Sigmoid colon (tissue), 7 donors: ENCODE results near the gene MAGI2. TPM values are rescaled to one million over a fixed set of nuclear protein-coding genes. Genes with fewer than 3 reads are reported as not detected.
"Not testable (repeated sequence)": the region's sequence is repeated elsewhere in the genome, so short reads cannot be mapped to it uniquely, and the experiment has no call there.

ENCODE experiments used
- DNase-seq: peaks from one replicate; pipeline ENCODE4 v3.0.0-alpha.2; 2019
- H3K27ac ChIP-seq, 4 donors: fragments of 200-600 bp; sonication (generic); one replicate each; pipeline ENCODE4 v1.5.1; 2016 to 2019; ENCODE audit warnings: mild to moderate bottlenecking in 1 of 4
- H3K27me3 ChIP-seq, 3 donors: fragments of 200-600 bp; sonication (generic); one replicate each; pipeline ENCODE4 v1.5.1; 2019; ENCODE audit warnings: mild to moderate bottlenecking in 1 of 3
- H3K36me3 ChIP-seq, 4 donors: fragments of 200-600 bp; sonication (generic); one replicate each; pipeline ENCODE4 v1.5.1; 2016 to 2019
- H3K4me1 ChIP-seq, 4 donors: fragments of 200-600 bp; sonication (generic); one replicate each; pipeline ENCODE4 v1.5.1; 2017 to 2019
- H3K4me3 ChIP-seq, 4 donors: fragments of 200-600 bp; sonication (generic); one replicate each; pipeline ENCODE4 v1.5.1; 2017 to 2019; ENCODE audit warnings: mild to moderate bottlenecking in 2 of 4, moderate library complexity in 1 of 4
- H3K9me3 ChIP-seq, 4 donors: fragments of 200-600 bp in 3 of 4; sonication (generic) in 3 of 4; one replicate each; pipeline versions ENCODE4 v1.5.1 to v1.6.1; 2013 to 2019
- EP300 ChIP-seq, 4 donors: sonication (generic); formaldehyde crosslinking; IDR thresholded peaks; one replicate each; pipeline ENCODE4 v1.6.1; 2017; ENCODE audit warnings: antibody characterized with exemption in 4 of 4
- POLR2A ChIP-seq, 2 donors: fragments of 450-650 bp; IDR thresholded peaks; one replicate each; pipeline ENCODE4 v1.6.1; 2016; ENCODE audit warnings: antibody characterized with exemption in 2 of 2, mild to moderate bottlenecking in 2 of 2, moderate library complexity in 2 of 2
- POLR2AphosphoS5 ChIP-seq, 4 donors: sonication (generic); formaldehyde crosslinking; IDR thresholded peaks; one replicate each; pipeline ENCODE4 v1.6.1; 2017; ENCODE audit warnings: antibody characterized with exemption in 4 of 4
- WGBS, 2 donors: extraction: QIAGEN DNeasy Blood & Tissue Kit; methylation state at CpG; one replicate each; pipeline ENCODE4 v1.1.7; 2013; 5-methylcytosine and 5-hydroxymethylcytosine counted together
- intact Hi-C: fragments of 100-400 bp; cut with DNase I; formaldehyde crosslinking; loops from one replicate; pipeline ENCODE4 v1.15.1; 2023
- polyA plus RNA-seq, 3 donors: library from polyadenylated mRNA; stranded (reverse); fragments of 200-250 nt; gene quantifications; one replicate each; pipeline ENCODE4 v1.2.3, GENCODE V29; 2013
- total RNA-seq, 4 donors: library from RNA; depleted of rRNA; stranded (reverse); fragments of >200 nt; gene quantifications; one replicate each; pipeline ENCODE4 v1.1.0, GENCODE V29; 2016
- TF ChIP-seq, protein P1 (sequence below), 4 experiments: fragments of 450-650 bp in 3 of 4; fragments of 200-600 bp in 1 of 4; IDR thresholded peaks; one replicate each; pipeline ENCODE4 v1.5.1; 2016 to 2019; ENCODE audit warnings: antibody characterized with exemption in 4 of 4, mild to moderate bottlenecking in 3 of 4, moderate library complexity in 2 of 4
- donor health status: healthy with polysubstance abuse.
- donor health status: Bipolar disorder and iron deficiency.
- donor health status: healthy.

MAGI2 gene
- total and polyA plus RNA-seq, 7 donors: 0.69 to 26.9 (median 14.7) TPM

DNA sequence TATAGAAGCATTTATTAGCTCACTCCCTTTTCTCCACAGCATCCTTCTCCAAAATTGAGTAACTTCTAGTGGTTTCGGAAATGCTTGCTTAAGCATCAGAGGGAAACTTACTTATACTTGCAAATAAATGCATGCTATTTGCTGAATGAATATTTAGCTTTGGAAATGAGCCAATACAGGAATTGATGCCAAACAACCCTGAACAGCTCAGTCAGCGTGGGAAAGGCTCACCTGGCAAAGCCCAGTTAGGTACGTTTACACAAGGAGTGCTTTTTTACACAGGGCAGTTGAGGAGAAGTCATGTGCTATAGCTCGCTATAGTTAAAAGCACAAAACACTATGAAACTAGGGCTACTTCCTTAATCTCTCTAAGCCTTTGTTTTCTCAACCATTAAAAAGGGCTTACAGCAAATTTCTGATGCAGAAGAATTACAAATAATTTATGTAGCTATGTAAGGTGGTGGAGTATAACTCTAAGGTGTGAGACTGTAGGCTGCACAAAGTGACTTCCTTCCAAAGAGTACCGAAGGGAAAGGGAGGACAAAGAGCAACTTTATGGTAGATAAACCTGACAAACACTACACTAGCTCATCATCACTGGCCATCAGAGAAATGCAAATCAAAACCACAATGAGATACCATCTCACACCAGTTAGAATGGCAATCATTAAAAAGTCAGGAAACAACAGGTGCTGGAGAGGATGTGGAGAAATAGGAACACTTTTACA lies 1156.7 kb downstream of the MAGI2 start:
- Histone ChIP-seq H3K27me3 (no peaks in the 10 kb centered on the region), H3K4me3 (no peak overlapping the region), H3K36me3 (no peaks in the 10 kb centered on the region), H3K27ac (no peak overlapping the region), H3K9me3 (no peaks in the 10 kb centered on the region), H3K4me1 (no peaks in the 10 kb centered on the region)
- TF ChIP-seq POLR2A (IDR thresholded peaks at IDR 0.05) (no peak), EP300 (IDR thresholded peaks at IDR 0.05) (no peak), POLR2AphosphoS5 (IDR thresholded peaks at IDR 0.05) (no peak)
- intact Hi-C loops: no loop called here
- no peak for DNase-seq
- WGBS, 2 donors: 27 to 64% methylated on average over 5 of the region's 5 CpGs

DNA sequence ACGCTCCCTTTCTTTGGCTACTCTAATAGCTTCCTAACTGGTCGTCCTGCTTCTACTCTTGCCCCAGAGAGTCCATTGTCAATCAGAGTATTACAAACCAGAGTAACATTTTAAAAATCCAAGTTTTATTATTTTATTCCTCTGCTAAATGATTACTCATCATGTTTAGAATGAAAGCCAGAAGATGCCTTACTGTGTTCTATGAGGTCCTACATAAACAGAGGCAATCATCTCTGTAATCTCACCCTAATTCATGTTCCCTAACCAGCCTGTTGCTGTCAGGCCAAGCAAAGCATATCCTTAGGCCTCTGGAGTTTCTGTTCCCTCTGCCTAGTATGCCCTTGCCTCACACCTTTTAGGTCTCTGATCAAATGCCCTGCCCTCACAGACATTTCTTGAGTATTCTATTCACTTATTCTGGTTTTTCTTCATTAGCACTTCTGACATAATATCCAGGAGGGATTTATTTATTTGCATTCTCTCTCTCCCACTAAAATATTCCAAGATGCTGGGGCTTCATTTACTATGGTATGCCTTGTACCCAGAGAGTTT lies 1157.3 kb downstream of the MAGI2 start:
- Histone ChIP-seq H3K27me3 (no peaks in the 10 kb centered on the region), H3K4me1 (no peaks in the 10 kb centered on the region), H3K4me3 (no peak overlapping the region), H3K27ac (no peak overlapping the region), H3K36me3 (no peaks in the 10 kb centered on the region), H3K9me3 (no peaks in the 10 kb centered on the region)
- 82 to 86% methylated on average over 2 of the region's 2 CpGs for WGBS, 2 donors
- no peak for DNase-seq
- intact Hi-C loops: no loop called here
- TF ChIP-seq EP300 (IDR thresholded peaks at IDR 0.05): no peak
- TF ChIP-seq, protein P1, sequence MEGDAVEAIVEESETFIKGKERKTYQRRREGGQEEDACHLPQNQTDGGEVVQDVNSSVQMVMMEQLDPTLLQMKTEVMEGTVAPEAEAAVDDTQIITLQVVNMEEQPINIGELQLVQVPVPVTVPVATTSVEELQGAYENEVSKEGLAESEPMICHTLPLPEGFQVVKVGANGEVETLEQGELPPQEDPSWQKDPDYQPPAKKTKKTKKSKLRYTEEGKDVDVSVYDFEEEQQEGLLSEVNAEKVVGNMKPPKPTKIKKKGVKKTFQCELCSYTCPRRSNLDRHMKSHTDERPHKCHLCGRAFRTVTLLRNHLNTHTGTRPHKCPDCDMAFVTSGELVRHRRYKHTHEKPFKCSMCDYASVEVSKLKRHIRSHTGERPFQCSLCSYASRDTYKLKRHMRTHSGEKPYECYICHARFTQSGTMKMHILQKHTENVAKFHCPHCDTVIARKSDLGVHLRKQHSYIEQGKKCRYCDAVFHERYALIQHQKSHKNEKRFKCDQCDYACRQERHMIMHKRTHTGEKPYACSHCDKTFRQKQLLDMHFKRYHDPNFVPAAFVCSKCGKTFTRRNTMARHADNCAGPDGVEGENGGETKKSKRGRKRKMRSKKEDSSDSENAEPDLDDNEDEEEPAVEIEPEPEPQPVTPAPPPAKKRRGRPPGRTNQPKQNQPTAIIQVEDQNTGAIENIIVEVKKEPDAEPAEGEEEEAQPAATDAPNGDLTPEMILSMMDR (IDR thresholded peaks at IDR 0.05): no peak
- TF ChIP-seq POLR2AphosphoS5 (IDR thresholded peaks at IDR 0.05): no peak
- TF ChIP-seq POLR2A (IDR thresholded peaks at IDR 0.05): no peak

DNA sequence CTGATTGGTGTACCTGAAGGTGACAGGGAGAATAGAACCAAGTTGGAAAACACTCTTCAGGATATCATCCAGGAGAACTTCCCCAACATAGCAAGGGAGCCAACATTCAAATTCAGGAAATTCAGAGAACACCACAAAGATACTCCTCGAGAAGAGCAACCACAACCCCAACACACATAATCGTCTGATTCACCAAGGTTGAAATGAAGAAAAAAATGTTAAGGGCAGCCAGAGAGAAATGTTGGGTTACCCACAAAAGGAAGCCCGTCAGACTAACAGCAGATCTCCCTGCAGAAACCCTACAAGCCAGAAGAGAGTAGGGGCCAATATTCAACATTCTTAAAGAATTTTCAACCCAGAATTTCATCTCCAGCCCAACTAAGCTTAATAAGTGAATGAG lies 1164.0 kb downstream of the MAGI2 start:
- H3K4me1 ChIP-seq, H3K9me3 ChIP-seq, intact Hi-C loops, H3K27me3 ChIP-seq, H3K4me3 ChIP-seq, DNase-seq, H3K27ac ChIP-seq, H3K36me3 ChIP-seq: not testable (repeated sequence)
- WGBS, 2 donors: 77 to 81% methylated on average over 3 of the region's 3 CpGs

DNA sequence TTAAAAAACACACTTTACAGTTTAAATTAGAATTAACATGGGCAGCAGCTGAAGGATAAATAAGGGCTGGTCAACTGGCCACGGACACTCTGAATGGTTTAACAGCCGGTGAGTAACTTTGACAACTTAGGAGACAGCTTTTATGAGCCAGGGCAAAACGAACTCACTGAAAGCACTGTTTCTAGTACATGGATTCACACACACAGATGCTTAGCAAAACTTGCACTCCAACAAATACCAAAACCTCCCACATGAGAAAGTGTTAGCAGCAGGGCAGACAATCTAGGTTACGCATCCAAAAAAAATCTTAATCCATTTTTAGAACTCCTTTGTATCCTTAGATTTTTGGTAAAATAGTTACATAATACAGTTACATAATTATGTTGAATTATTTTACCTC lies 1168.5 kb downstream of the MAGI2 start:
- 41 to 47% methylated on average over 4 of the region's 4 CpGs for WGBS, 2 donors
- H3K36me3 ChIP-seq: no peaks in the 10 kb centered on the region
- intact Hi-C loops: no loop called here
- no peaks in the 10 kb centered on the region for H3K27me3 ChIP-seq
- H3K4me3 ChIP-seq: no peak overlapping the region
- H3K4me1 ChIP-seq: no peaks in the 10 kb centered on the region
- H3K9me3 ChIP-seq: no peaks in the 10 kb centered on the region
- no peak for DNase-seq
- no peak overlapping the region for H3K27ac ChIP-seq
- TF ChIP-seq EP300 (IDR thresholded peaks at IDR 0.05) (no peak), POLR2A (IDR thresholded peaks at IDR 0.05) (no peak), POLR2AphosphoS5 (IDR thresholded peaks at IDR 0.05) (no peak)
- TF ChIP-seq, protein P1 (IDR thresholded peaks at IDR 0.05): no peak

DNA sequence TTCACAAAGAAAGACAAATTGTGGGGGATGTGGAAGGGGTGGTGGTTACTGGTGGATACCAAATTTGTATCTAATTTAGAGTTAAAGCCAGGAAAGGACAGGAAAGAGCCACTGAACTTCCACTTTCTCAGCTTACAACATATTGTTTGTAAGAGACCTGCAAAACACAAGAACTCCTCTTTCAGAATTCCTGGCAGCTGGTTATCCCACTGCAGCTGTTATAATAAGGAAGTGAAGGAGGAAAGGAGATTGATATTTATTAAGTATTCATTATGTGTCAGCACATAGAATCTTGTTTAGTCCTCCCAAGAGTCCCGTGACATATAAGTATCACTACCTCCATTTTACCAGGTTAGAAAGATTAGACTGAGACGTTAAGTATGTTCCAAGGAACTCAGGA lies 1173.2 kb downstream of the MAGI2 start:
- Histone ChIP-seq H3K9me3 (no peaks in the 10 kb centered on the region), H3K36me3 (no peaks in the 10 kb centered on the region), H3K4me1 (no peaks in the 10 kb centered on the region), H3K27ac (no peak overlapping the region), H3K27me3 (no peaks in the 10 kb centered on the region), H3K4me3 (no peak overlapping the region)
- TF ChIP-seq POLR2AphosphoS5 (IDR thresholded peaks at IDR 0.05) (no peak), EP300 (IDR thresholded peaks at IDR 0.05) (no peak), POLR2A (IDR thresholded peaks at IDR 0.05) (no peak)
- TF ChIP-seq, protein P1 (IDR thresholded peaks at IDR 0.05): no peak
- WGBS, 2 donors: 76 to 84% methylated on average over 2 of the region's 2 CpGs
- intact Hi-C loops: no loop called here
- DNase-seq: no peak
